GM23338 (cell line): Measurements from ENCODE around the gene ZNF646. TPM values are rescaled to one million over a fixed set of nuclear protein-coding genes. Genes with fewer than 3 reads are reported as not detected.

Experiments used
- ATAC-seq: fragments of 200-7000 bp; cut with Tn5 transposase; 3 replicates; pipeline ENCODE4 v1.9.1; 2020
- DNase-seq: peaks from one replicate; pipeline ENCODE4 v3.0.0-alpha.2; 2015; ENCODE audit warnings: low spot score
- H2AFZ ChIP-seq: fragments of 200-600 bp; sonication (generic); 2 replicates; pipeline ENCODE4 v1.8.0; 2016; ENCODE audit warnings: antibody characterized with exemption, mild to moderate bottlenecking, moderate library complexity
- H3F3A ChIP-seq: fragments of 200-600 bp; sonication (generic); replicated peaks from 2 replicates; pipeline ENCODE4 v1.8.0; 2017; ENCODE audit warnings: antibody characterized with exemption, mixed run types, low read depth
- H3K27ac ChIP-seq: fragments of 200-600 bp; sonication (generic); 2 replicates; pipeline ENCODE4 v1.6.1; 2016; ENCODE audit warnings: low read depth
- H3K27me3 ChIP-seq: fragments of 200-600 bp; sonication (generic); 2 replicates; pipeline ENCODE4 v1.8.0; 2016; ENCODE audit warnings: mild to moderate bottlenecking, mixed run types, moderate library complexity; ENCODE audit not compliant: insufficient read depth
- H3K36me3 ChIP-seq: fragments of 200-600 bp; sonication (generic); 2 replicates; pipeline ENCODE4 v1.8.0; 2016; ENCODE audit warnings: mild to moderate bottlenecking; ENCODE audit not compliant: insufficient read depth
- H3K4me1 ChIP-seq: fragments of 200-600 bp; sonication (generic); 2 replicates; pipeline ENCODE4 v1.8.0; 2016; ENCODE audit warnings: mild to moderate bottlenecking, moderate library complexity; ENCODE audit not compliant: insufficient read depth
- H3K4me2 ChIP-seq: fragments of 200-600 bp; sonication (generic); 2 replicates; pipeline ENCODE4 v1.7.1; 2017; ENCODE audit warnings: mixed run types
- H3K4me3 ChIP-seq: fragments of 200-600 bp; sonication (generic); 2 replicates; pipeline ENCODE4 v1.6.1; 2016; ENCODE audit warnings: mixed run types
- H3K79me2 ChIP-seq: fragments of 200-600 bp; sonication (generic); replicated peaks from 2 replicates; pipeline ENCODE4 v1.8.0; 2017; ENCODE audit warnings: mild to moderate bottlenecking; ENCODE audit not compliant: insufficient read depth
- H3K9me2 ChIP-seq: fragments of 200-600 bp; sonication (generic); 2 replicates; pipeline ENCODE4 v1.8.0; 2017; ENCODE audit not compliant: insufficient read depth
- H4K20me1 ChIP-seq: fragments of 200-600 bp; sonication (generic); replicated peaks from 2 replicates; pipeline ENCODE4 v1.8.0; 2017; ENCODE audit warnings: mild to moderate bottlenecking; ENCODE audit not compliant: insufficient read depth
- H3K27ac Mint-ChIP-seq: 2 replicates; pipeline ENCODE4 v1.8.0; 2020; ENCODE audit warnings: inconsistent platforms, mild to moderate bottlenecking, moderate library complexity, mixed read lengths
- H3K27me3 Mint-ChIP-seq: 3 replicates; pipeline ENCODE4 v1.8.0; 2022; ENCODE audit warnings: low read depth, mild to moderate bottlenecking, moderate library complexity, mixed read lengths, inconsistent platforms; ENCODE audit not compliant: insufficient read depth, poor library complexity
- H3K36me3 Mint-ChIP-seq: 3 replicates; pipeline ENCODE4 v1.8.0; 2021; ENCODE audit warnings: low read depth, mild to moderate bottlenecking, inconsistent platforms, moderate library complexity, mixed read lengths
- H3K4me1 Mint-ChIP-seq: 3 replicates; pipeline ENCODE4 v1.8.0; 2020; ENCODE audit warnings: mild to moderate bottlenecking, inconsistent platforms, mixed read lengths
- H3K4me3 Mint-ChIP-seq: 3 replicates; pipeline ENCODE4 v1.8.0; 2021; ENCODE audit warnings: moderate library complexity, mild to moderate bottlenecking, inconsistent platforms, mixed read lengths
- H3K9me3 Mint-ChIP-seq: 3 replicates; pipeline ENCODE4 v1.8.0; 2020; ENCODE audit warnings: moderate library complexity, mild to moderate bottlenecking, inconsistent platforms, mixed read lengths
- ETS1 ChIP-seq: IDR thresholded peaks from 2 replicates; pipeline ENCODE4 v1.6.1; 2016; ENCODE audit warnings: antibody characterized with exemption
- POLR2AphosphoS5 ChIP-seq: IDR thresholded peaks from 2 replicates; pipeline ENCODE4 v1.6.1; 2016; ENCODE audit warnings: antibody characterized with exemption, low read depth
- REST ChIP-seq: IDR thresholded peaks from one replicate; pipeline ENCODE4 v1.6.1; 2018; ENCODE audit warnings: antibody characterized with exemption; ENCODE audit not compliant: unreplicated experiment
- polyA plus RNA-seq: library from polyadenylated mRNA; unstranded; fragments of >200 nt; fragmentation: Nextera tagmentation; extraction: Ambion mirVana; gene quantifications from 2 replicates; pipeline ENCODE4 v1.2.1, GENCODE V29; 2016
- total RNA-seq: library from RNA; depleted of rRNA; stranded (reverse); fragments of >200 nt; shearing (Covaris generic); gene quantifications from 2 replicates; pipeline ENCODE4 v1.2.3, GENCODE V29; 2014
- TF ChIP-seq, protein P1 (sequence below): fragments of 250-450 bp; sonication (Bioruptor Pico); IDR thresholded peaks from 2 replicates; pipeline ENCODE4 v1.5.0; 2020; ENCODE audit warnings: mild to moderate bottlenecking, moderate library complexity

Gene ZNF646
- total and polyA plus RNA-seq, 2 experiments from 2014 or later: 6.3 to 29.3 TPM

- TF ChIP-seq, protein P1, sequence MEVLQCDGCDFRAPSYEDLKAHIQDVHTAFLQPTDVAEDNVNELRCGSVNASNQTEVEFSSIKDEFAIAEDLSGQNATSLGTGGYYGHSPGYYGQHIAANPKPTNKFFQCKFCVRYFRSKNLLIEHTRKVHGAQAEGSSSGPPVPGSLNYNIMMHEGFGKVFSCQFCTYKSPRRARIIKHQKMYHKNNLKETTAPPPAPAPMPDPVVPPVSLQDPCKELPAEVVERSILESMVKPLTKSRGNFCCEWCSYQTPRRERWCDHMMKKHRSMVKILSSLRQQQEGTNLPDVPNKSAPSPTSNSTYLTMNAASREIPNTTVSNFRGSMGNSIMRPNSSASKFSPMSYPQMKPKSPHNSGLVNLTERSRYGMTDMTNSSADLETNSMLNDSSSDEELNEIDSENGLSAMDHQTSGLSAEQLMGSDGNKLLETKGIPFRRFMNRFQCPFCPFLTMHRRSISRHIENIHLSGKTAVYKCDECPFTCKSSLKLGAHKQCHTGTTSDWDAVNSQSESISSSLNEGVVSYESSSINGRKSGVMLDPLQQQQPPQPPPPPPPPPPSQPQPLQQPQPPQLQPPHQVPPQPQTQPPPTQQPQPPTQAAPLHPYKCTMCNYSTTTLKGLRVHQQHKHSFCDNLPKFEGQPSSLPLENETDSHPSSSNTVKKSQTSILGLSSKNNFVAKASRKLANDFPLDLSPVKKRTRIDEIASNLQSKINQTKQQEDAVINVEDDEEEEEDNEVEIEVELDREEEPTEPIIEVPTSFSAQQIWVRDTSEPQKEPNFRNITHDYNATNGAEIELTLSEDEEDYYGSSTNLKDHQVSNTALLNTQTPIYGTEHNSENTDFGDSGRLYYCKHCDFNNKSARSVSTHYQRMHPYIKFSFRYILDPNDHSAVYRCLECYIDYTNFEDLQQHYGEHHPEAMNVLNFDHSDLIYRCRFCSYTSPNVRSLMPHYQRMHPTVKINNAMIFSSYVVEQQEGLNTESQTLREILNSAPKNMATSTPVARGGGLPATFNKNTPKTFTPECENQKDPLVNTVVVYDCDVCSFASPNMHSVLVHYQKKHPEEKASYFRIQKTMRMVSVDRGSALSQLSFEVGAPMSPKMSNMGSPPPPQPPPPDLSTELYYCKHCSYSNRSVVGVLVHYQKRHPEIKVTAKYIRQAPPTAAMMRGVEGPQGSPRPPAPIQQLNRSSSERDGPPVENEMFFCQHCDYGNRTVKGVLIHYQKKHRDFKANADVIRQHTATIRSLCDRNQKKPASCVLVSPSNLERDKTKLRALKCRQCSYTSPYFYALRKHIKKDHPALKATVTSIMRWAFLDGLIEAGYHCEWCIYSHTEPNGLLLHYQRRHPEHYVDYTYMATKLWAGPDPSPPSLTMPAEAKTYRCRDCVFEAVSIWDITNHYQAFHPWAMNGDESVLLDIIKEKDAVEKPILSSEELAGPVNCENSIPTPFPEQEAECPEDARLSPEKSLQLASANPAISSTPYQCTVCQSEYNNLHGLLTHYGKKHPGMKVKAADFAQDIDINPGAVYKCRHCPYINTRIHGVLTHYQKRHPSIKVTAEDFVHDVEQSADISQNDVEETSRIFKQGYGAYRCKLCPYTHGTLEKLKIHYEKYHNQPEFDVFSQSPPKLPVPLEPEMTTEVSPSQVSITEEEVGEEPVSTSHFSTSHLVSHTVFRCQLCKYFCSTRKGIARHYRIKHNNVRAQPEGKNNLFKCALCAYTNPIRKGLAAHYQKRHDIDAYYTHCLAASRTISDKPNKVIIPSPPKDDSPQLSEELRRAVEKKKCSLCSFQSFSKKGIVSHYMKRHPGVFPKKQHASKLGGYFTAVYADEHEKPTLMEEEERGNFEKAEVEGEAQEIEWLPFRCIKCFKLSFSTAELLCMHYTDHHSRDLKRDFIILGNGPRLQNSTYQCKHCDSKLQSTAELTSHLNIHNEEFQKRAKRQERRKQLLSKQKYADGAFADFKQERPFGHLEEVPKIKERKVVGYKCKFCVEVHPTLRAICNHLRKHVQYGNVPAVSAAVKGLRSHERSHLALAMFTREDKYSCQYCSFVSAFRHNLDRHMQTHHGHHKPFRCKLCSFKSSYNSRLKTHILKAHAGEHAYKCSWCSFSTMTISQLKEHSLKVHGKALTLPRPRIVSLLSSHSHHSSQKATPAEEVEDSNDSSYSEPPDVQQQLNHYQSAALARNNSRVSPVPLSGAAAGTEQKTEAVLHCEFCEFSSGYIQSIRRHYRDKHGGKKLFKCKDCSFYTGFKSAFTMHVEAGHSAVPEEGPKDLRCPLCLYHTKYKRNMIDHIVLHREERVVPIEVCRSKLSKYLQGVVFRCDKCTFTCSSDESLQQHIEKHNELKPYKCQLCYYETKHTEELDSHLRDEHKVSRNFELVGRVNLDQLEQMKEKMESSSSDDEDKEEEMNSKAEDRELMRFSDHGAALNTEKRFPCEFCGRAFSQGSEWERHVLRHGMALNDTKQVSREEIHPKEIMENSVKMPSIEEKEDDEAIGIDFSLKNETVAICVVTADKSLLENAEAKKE (CRISPR knock-in tag): no peak
- TF ChIP-seq ETS1: no peak
Measured at GRCh38 chr16:31025339-31025738, 48.9 kb upstream of the ZNF646 start (continued).

GRCh38 chr16:31029272-31029671 lies 45.0 kb upstream of the ZNF646 start:
- H3K27ac ChIP-seq: no peak overlapping the region
- Mint-ChIP-seq H3K4me1 (peaks cover 14% of the 10 kb centered on the region), H3K27me3 (peaks cover 14% of the 10 kb centered on the region), H3K4me3 (no peak overlapping the region), H3K36me3 (no peaks in the 10 kb centered on the region), H3K9me3 (no peaks in the 10 kb centered on the region; the same call in 2 of the 3 replicates), H3K27ac (no peak overlapping the region)
- H4K20me1 ChIP-seq: no peaks in the 10 kb centered on the region
- H3K9me2 ChIP-seq: no peaks in the 10 kb centered on the region
- H3K4me1 ChIP-seq: peaks cover 9% of the 10 kb centered on the region
- ATAC-seq (no peak), DNase-seq (no peak)
- H2AFZ ChIP-seq: no peak overlapping the region
- no peaks in the 10 kb centered on the region; the same call in 1 of the 2 replicates for H3K79me2 ChIP-seq
- peaks cover 12% of the 10 kb centered on the region for H3F3A ChIP-seq
- no peak overlapping the region for H3K4me2 ChIP-seq
- no peaks in the 10 kb centered on the region for H3K27me3 ChIP-seq
- H3K36me3 ChIP-seq: no peaks in the 10 kb centered on the region
- H3K4me3 ChIP-seq: no peak overlapping the region
- TF ChIP-seq POLR2AphosphoS5 (no peak), REST (no peak)
- TF ChIP-seq, protein P1 (CRISPR knock-in tag): no peak
